Upper lobe of left lung (tissue), 6 donors: ENCODE results near the gene DGKA. TPM values are rescaled to one million over a fixed set of nuclear protein-coding genes. Genes with fewer than 3 reads are reported as not detected.

Source experiments
- ATAC-seq, 2 donors: fragments of 200-7000 bp; cut with Tn5 transposase; one replicate each; pipeline ENCODE4 v1.9.1; 2022; ENCODE audit warnings: mild to moderate bottlenecking in 2 of 2, moderate library complexity in 2 of 2; ENCODE audit not compliant: low FRiP score in 2 of 2
- DNase-seq, 2 donors: peaks; one replicate each; pipeline ENCODE4 v3.0.0-alpha.2; 2019 to 2020
- H3K27ac ChIP-seq, 4 donors: fragments of 200-600 bp; sonication (generic); one replicate each; pipeline ENCODE4 v1.5.1; 2016 to 2019
- H3K27me3 ChIP-seq, 4 donors: fragments of 200-600 bp; sonication (generic); one replicate each; pipeline ENCODE4 v1.5.1; 2017 to 2019
- H3K36me3 ChIP-seq, 4 donors: fragments of 200-600 bp; sonication (generic); one replicate each; pipeline ENCODE4 v1.5.1; 2016 to 2019
- H3K4me1 ChIP-seq, 4 donors: fragments of 200-600 bp; sonication (generic); one replicate each; pipeline ENCODE4 v1.5.1; 2018 to 2019
- H3K4me3 ChIP-seq, 4 donors: fragments of 200-600 bp; sonication (generic); one replicate each; pipeline ENCODE4 v1.5.1; 2017 to 2019; ENCODE audit warnings: mild to moderate bottlenecking in 2 of 4, moderate library complexity in 1 of 4
- H3K9me3 ChIP-seq, 4 donors: fragments of 200-600 bp; sonication (generic); one replicate each; pipeline ENCODE4 v1.5.1; 2018 to 2019
- EP300 ChIP-seq, 4 donors: sonication (generic); formaldehyde crosslinking; IDR thresholded peaks; one replicate each; pipeline ENCODE4 v1.5.1; 2017; ENCODE audit warnings: antibody characterized with exemption in 4 of 4, control low read depth in 2 of 4
- POLR2A ChIP-seq, 4 donors: fragments of 450-650 bp; IDR thresholded peaks; one replicate each; pipeline ENCODE4 v1.5.1; 2016 to 2017; ENCODE audit warnings: antibody characterized with exemption in 4 of 4, mild to moderate bottlenecking in 2 of 4
- POLR2AphosphoS5 ChIP-seq, 2 donors: sonication (generic); formaldehyde crosslinking; IDR thresholded peaks; one replicate each; pipeline ENCODE4 v1.5.1; 2017; ENCODE audit warnings: antibody characterized with exemption in 2 of 2
- WGBS, 2 donors: methylation state at CpG; one replicate each; pipeline ENCODE4 v1.1.5; 2017 to 2018; 5-methylcytosine and 5-hydroxymethylcytosine counted together
- total RNA-seq, 6 donors: library from RNA; depleted of rRNA in 4 of 6; stranded (reverse); fragments of >200 nt in 4 of 6; gene quantifications; one replicate each; pipeline versions ENCODE4 v1.1.0 to v1.2.1, GENCODE V29; 2016 to 2021
- TF ChIP-seq, protein P1 (sequence below), 6 experiments: fragments of 450-650 bp in 4 of 6; fragments of 200-600 bp in 2 of 6; sonication (generic) in 2 of 6; IDR thresholded peaks; one replicate each; pipeline ENCODE4 v1.5.1; 2016 to 2019; ENCODE audit warnings: antibody characterized with exemption in 6 of 6
- donor health status: DM: no; HTN: no; CAD: no; lungs with moderate emphysema.
- donor health status: DM: no; HTN: yes; CAD: no; lungs with severe emphysema.

The DGKA gene
- total RNA-seq, 6 donors from 2014 or later = 16.7 to 251 (median 37.3) TPM

DNA sequence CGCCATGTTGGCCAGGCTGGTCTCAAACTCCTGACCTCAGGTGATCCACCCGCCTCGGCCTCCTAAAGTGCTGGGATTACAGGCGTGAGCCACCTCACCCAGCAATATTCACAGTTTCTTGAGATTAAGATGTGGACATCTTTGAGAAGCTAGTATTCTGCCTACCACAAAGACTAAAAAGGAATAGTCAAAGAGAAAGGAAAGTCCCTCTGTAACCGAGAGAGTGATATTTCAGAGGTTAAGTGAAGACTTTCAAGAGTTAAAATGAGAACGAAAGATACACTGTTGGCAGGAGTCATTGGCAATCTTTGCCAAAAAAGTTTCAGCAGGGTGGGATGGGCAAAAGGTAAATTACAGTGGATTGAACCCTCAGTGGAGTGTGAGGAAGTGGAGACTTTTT, 15.6 kb downstream of the DGKA start:
- H3K27ac ChIP-seq = no peak overlapping the region
- ATAC-seq = no peak
- H3K4me3 ChIP-seq = no peak overlapping the region
- no peaks in the 10 kb centered on the region for H3K27me3 ChIP-seq
- H3K4me1 ChIP-seq = no peaks in the 10 kb centered on the region
- WGBS, 2 donors = 83 to 87% methylated on average over 6 of the region's 6 CpGs
- no peak for TF ChIP-seq POLR2A (IDR thresholded peaks at IDR 0.05)
- TF ChIP-seq EP300 (IDR thresholded peaks at IDR 0.05) = no peak
- TF ChIP-seq, protein P1, sequence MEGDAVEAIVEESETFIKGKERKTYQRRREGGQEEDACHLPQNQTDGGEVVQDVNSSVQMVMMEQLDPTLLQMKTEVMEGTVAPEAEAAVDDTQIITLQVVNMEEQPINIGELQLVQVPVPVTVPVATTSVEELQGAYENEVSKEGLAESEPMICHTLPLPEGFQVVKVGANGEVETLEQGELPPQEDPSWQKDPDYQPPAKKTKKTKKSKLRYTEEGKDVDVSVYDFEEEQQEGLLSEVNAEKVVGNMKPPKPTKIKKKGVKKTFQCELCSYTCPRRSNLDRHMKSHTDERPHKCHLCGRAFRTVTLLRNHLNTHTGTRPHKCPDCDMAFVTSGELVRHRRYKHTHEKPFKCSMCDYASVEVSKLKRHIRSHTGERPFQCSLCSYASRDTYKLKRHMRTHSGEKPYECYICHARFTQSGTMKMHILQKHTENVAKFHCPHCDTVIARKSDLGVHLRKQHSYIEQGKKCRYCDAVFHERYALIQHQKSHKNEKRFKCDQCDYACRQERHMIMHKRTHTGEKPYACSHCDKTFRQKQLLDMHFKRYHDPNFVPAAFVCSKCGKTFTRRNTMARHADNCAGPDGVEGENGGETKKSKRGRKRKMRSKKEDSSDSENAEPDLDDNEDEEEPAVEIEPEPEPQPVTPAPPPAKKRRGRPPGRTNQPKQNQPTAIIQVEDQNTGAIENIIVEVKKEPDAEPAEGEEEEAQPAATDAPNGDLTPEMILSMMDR (IDR thresholded peaks at IDR 0.05) = no peak
- no peak for TF ChIP-seq POLR2AphosphoS5 (IDR thresholded peaks at IDR 0.05)
- no peaks in the 10 kb centered on the region for H3K9me3 ChIP-seq
- H3K36me3 ChIP-seq = peaks cover 4 to 45% (median 18%) of the 10 kb centered on the region in 4 donors
- no peak for DNase-seq

DNA sequence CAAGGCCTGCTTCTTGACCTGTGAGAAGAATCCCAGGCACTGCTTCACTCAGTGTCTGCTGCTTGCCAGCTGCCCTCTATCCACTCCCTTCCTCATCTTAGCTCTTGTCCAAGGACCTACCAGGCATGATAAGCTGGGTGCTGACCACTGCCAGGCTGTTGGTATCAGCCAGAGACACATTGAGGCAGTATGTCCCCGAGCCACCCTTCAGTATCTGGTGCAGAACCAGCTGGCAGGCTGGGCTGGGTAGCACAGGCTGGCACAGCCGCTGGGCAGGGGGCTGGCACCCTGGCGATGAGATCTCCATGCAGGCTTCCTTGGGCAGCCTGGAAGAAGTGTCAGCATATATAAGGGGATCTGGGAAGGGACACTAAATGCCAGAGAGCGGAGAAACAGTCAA, 24.4 kb downstream of the DGKA start:
- no peaks in the 10 kb centered on the region for H3K4me1 ChIP-seq
- H3K36me3 ChIP-seq = peaks cover 0 to 34% (median 28%) of the 10 kb centered on the region in 4 donors
- ATAC-seq (no peak), DNase-seq (peak in 1 of 2 donors; percentile 51)
- TF ChIP-seq EP300 (IDR thresholded peaks at IDR 0.05) (no peak), POLR2AphosphoS5 (IDR thresholded peaks at IDR 0.05) (no peak), POLR2A (IDR thresholded peaks at IDR 0.05) (no peak)
- TF ChIP-seq, protein P1 (IDR thresholded peaks at IDR 0.05) = no peak
- no peaks in the 10 kb centered on the region for H3K27me3 ChIP-seq
- H3K27ac ChIP-seq = no peak overlapping the region
- 90 to 96% methylated on average over 4 of the region's 4 CpGs for WGBS, 2 donors
- no peaks in the 10 kb centered on the region for H3K9me3 ChIP-seq
- H3K4me3 ChIP-seq = no peak overlapping the region

DNA sequence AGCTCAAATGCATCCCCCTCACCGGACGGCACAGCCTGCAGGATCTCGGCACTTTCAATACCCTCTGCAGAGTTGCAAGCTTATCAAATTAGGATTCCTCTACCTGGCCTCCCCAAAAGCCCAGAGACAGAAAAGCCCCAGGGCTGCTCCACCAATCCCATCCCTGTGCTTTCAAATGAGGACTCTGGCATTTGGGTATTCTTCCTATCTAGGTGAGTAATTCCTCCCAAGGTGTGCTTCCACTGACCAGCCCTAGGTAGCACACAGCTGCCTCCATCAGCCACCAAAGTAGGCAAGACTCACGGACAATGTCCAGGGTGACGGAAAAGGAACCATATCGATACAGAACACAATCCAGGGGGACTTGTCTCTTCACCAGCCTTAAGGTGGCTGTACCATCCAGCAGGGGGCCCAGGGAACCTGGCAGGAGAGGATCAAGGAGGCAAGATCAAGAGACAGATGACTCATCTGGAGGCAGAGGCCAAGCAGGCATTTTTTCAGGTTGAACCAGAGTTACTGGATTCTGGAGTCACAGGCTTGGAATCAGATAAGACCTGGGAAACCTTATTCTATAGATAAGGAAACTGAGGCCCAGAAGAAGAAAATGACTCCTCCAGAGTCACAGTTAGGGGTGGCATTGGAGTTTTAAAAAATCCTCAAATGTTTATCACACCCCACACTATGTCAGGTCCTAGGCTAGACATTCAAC, 25.0 kb downstream of the DGKA start:
- Histone ChIP-seq H3K9me3 (no peaks in the 10 kb centered on the region), H3K36me3 (peaks cover 0 to 34% (median 27%) of the 10 kb centered on the region in 4 donors), H3K4me1 (no peaks in the 10 kb centered on the region), H3K4me3 (no peak overlapping the region), H3K27me3 (no peaks in the 10 kb centered on the region), H3K27ac (no peak overlapping the region)
- 91 to 100% methylated on average over 6 of the region's 6 CpGs for whole genome bisulfite sequencing, 2 donors
- ATAC-seq = no peak
- DNase-seq = no peak
- TF ChIP-seq EP300 (IDR thresholded peaks at IDR 0.05) = no peak
- TF ChIP-seq, protein P1 (IDR thresholded peaks at IDR 0.05) = peak in 2 of 6 experiments; percentile 16 to 26

DNA sequence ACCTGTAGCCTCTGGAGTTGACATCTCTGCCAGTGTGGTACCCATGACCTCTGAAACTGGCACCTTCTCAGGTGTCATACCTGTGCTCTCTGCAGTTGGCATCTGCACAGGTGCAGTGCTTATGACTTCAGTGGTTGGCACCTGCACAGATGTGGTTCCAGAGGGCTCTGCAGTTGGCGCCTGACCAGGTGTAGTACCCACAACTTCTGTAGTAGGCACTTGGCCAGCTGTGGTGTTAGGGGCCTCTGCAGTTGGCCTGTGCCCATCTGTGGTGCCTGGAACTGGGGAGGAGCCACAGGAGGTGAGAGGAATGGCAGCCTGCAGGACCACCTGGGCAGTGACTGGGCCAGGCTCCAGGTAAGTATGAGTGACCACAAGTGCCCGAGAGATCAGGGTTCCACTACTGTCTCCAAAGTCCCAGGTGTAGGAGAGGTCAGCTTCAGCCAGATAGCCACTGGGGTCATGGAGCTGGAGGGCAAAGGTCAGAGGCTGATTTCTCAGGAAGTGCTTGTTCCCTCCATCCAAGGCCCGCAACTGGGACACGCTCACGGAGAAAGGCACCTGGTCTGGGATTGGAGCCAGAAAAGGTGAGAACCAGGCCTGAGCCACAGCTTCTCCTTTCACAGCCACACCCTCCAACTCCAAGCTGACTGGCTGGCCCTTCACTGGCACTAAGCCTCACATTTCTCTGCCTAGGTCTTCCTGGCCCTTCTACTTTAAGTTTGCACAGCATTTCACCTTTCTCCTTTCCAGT, 26.3 kb downstream of the DGKA start:
- WGBS, 2 donors = 61 to 71% methylated on average over 3 to 5 of the region's 5 CpGs
- Histone ChIP-seq H3K4me3 (no peak overlapping the region), H3K4me1 (no peaks in the 10 kb centered on the region), H3K27me3 (no peaks in the 10 kb centered on the region), H3K27ac (no peak overlapping the region), H3K9me3 (no peaks in the 10 kb centered on the region), H3K36me3 (peaks cover 0 to 21% (median 15%) of the 10 kb centered on the region in 4 donors)
- TF ChIP-seq EP300 (IDR thresholded peaks at IDR 0.05) (no peak), POLR2AphosphoS5 (IDR thresholded peaks at IDR 0.05) (no peak), POLR2A (IDR thresholded peaks at IDR 0.05) (no peak)
- TF ChIP-seq, protein P1 (IDR thresholded peaks at IDR 0.05) = no peak
- DNase-seq (peak in 1 of 2 donors; percentile 57), ATAC-seq (peak; percentile 13 to 28)
